GM12801 (cell line): Measurements from ENCODE around the gene BPHL.

ENCODE experiments used
- TF ChIP-seq, protein P1 (sequence below): IDR thresholded peaks from one replicate; pipeline ENCODE4 v1.5.1; 2011; ENCODE audit warnings: control low read depth; ENCODE audit not compliant: insufficient read length; ENCODE audit errors: extremely low read depth

Gene BPHL

DNA sequence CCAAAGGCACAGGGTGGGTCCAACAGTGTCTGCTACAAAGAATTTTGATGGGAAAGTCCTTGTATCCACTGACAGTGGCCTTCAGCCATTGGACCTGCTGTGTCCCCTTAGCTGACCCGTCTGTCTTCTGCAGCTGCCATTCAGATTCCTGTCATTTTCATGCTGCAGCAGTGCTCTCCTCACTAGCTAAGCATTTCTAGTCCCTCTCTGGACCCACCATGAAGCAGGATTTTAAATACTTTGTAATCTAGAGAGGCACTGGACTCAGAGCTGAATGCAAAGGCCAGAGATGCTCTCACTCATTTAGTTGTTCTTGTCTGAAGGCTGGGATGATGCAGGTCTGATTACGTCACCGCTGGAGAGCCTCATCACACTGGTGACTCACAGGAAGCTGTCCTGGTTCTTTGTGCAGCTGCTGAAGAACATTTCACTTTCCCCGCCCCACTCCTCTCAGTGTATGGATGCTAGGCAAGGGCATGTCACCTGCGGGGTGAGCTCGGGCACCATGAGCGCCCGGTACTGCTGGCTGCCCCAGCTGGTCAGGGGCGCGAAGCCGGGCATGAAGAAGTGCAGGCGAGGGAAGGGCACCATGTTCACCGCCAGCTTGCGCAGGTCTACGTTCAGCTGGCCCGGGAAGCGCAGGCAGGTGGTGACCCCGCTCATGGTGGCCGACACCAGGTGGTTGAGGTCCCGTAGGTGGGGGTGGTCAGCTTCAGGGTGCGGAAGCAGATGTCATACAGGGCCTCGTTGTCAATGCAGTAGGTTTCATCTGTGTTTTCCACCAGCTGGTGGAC lies 58.2 kb downstream of the BPHL start:
- TF ChIP-seq, protein P1, sequence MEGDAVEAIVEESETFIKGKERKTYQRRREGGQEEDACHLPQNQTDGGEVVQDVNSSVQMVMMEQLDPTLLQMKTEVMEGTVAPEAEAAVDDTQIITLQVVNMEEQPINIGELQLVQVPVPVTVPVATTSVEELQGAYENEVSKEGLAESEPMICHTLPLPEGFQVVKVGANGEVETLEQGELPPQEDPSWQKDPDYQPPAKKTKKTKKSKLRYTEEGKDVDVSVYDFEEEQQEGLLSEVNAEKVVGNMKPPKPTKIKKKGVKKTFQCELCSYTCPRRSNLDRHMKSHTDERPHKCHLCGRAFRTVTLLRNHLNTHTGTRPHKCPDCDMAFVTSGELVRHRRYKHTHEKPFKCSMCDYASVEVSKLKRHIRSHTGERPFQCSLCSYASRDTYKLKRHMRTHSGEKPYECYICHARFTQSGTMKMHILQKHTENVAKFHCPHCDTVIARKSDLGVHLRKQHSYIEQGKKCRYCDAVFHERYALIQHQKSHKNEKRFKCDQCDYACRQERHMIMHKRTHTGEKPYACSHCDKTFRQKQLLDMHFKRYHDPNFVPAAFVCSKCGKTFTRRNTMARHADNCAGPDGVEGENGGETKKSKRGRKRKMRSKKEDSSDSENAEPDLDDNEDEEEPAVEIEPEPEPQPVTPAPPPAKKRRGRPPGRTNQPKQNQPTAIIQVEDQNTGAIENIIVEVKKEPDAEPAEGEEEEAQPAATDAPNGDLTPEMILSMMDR: no peak

DNA sequence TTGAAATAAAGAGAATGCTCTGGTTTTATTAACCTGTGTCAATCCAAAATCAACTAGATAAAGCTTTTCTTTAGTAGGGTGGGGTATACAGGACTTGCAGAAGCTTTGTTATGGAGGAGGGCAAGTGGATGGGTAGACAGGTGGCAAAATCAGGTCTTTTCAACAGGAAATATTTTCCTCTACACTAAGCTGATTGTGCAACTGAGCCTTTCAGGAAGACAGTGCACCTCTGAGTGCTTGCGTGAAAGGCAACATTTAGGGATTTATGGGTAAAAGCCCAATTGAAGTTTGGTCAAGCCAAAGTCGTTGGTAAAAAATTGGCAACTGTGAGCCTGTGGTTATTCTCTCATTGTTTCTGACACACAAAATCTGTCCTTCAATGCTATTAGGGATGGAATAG lies 62.6 kb downstream of the BPHL start:
- TF ChIP-seq, protein P1: no peak

DNA sequence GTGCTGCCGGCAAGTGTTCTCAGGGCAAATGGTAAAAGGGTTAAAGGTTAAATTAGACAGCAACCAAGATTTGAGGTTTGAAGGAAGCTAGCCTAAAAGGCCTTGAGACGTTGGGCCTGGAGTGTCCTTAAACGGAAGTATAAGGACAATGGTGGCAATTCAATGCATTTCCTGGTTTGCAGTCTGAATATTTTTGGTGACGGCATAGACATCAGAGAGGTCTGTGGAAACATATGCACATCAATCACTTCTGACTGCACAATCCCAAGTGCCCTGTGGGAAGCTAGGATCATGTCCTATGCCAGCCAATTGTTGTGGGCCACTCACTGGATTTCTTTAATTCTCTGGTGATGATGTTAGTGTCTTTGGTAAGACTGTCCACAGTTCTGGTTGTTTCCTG lies 64.6 kb downstream of the BPHL start:
- TF ChIP-seq, protein P1: no peak

DNA sequence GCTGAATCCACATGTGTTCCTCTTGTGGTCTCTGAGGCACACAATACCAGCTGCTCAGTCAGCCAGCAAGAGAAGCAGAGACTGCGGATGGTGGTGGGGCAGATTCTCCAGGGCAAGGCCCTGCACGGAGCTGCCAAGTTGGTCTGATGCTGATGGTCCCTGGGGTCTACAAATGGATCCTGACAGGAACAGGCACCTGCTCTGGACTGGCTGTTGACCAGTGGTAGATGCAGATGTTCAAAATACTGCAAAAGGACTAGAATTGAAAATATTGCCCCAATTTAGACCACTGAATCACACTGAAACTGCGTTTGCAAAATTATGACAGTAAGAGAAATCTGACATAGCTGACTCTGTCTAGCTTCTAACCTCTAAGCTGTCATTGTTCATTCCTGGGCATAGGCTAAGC lies 68.5 kb downstream of the BPHL start:
- TF ChIP-seq, protein P1: no peak

DNA sequence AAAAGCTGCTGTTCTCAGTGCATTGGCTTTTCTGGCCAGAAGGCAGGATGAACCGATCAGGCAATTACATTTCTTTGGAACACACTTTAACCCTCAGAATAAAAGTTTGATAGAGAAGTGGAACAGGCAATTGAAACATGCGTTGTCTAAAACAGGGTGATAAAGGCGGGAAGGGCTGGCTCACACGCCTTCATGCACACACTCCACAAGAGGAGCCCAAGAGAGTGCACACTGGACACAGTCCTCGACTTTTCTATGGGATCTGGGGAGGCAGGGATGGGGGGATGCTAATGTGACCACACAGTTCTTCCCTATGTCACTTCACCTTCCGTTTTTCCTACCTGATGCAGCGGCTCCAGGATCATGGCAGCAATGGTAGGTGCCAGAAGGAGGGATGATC lies 69.8 kb downstream of the BPHL start:
- TF ChIP-seq, protein P1: no peak

DNA sequence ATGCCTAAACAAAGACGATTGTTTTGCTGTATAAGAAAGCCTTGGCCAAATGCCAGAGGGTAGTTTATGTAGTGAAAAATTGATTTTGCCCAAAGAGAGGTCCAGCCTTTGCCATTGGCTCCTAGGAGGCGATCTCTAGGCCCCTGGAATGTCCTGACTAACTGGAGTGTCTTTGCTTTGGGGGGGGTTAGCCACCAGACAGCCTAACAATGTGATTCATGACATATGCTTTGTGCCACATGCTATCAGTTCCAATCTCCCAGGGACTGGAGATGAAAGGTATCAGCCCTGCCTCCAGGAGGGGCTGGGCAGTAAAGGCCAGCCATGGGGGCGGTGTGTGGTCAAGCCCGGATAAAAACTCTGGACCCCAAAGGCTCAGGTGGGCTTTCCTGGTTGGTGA lies 71.5 kb downstream of the BPHL start:
- TF ChIP-seq, protein P1: no peak

DNA sequence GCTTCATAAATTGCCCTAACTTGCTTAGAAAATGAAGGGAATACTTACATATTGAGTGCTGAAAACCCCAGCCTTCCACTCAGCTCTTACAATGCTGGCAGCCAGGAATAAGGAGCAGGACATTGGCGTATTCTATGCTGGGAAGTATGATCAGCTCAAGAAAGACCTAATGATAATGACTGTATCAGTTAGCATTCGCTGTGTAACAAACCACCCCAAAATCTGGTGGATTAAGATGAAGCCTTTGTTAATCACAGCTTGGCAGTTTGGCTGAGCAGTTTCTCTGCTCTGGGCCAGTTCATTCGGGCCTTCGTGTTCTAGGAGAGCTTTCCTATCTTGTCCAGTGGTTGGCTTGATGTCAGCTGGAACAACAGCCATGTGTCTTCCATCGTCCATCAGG lies 72.3 kb downstream of the BPHL start:
- TF ChIP-seq, protein P1: no peak
